Astrocyte of the spinal cord (primary cell): ENCODE results near the gene TYW1B.
"Not testable (repeated sequence)": the region's sequence is repeated elsewhere in the genome, so short reads cannot be mapped to it uniquely, and the experiment has no call there.

Source experiments
- DNase-seq: peaks from one replicate; pipeline ENCODE4 v3.0.0; 2011; ENCODE audit warnings: low read depth, low spot score
- H3K4me3 ChIP-seq: 2 replicates; pipeline ENCODE4 v1.5.1; 2011; ENCODE audit warnings: low read depth, mild to moderate bottlenecking, low read length, moderate library complexity
- in situ Hi-C: cut with HindIII; loops from 2 replicates; pipeline ENCODE4 v1.10.0; 2017; ENCODE audit warnings: low sequenced_read_pairs
- TF ChIP-seq, protein P1 (sequence below): IDR thresholded peaks from 2 replicates; pipeline ENCODE4 v1.5.1; 2012; ENCODE audit warnings: low read depth, mild to moderate bottlenecking, low read length, inconsistent platforms

TYW1B gene

DNA sequence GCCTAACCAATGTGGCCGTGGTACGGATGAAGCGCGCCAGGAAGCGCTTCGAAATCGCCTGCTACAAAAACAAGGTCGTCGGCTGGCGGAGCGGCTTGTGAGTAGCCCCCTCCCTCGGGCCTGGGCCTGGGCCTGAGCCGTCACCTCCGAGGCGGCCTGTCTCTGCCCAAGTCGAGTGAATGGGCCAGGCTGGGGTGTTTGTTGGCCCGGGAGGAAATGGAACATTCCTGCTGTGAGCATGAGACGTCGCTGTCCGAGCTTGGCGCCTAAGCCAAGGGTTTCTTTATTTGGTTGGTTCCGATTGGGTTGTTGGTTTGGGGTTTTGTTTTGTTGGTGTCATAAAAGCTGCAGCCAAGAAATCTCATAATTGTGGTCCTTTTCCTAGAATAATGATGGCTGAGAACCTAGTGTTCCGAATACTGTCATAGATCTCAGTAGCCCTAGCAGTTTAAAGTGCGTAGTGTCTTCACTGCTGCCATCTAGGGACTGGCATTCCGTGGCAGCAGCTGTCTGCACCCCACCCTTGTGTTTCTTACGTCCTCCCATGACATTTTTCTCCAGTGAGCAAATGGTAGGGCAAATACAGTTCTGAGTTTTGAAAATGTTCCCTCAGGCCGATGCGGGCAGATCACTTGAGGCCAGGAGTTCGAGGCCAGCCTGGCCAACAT is 1.8 kb upstream of the TYW1B start:
- in situ Hi-C loops = not testable (repeated sequence)
- TF ChIP-seq, protein P1, sequence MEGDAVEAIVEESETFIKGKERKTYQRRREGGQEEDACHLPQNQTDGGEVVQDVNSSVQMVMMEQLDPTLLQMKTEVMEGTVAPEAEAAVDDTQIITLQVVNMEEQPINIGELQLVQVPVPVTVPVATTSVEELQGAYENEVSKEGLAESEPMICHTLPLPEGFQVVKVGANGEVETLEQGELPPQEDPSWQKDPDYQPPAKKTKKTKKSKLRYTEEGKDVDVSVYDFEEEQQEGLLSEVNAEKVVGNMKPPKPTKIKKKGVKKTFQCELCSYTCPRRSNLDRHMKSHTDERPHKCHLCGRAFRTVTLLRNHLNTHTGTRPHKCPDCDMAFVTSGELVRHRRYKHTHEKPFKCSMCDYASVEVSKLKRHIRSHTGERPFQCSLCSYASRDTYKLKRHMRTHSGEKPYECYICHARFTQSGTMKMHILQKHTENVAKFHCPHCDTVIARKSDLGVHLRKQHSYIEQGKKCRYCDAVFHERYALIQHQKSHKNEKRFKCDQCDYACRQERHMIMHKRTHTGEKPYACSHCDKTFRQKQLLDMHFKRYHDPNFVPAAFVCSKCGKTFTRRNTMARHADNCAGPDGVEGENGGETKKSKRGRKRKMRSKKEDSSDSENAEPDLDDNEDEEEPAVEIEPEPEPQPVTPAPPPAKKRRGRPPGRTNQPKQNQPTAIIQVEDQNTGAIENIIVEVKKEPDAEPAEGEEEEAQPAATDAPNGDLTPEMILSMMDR = peak; percentile 42
- H3K4me3 ChIP-seq = peak overlapping the region; percentile 73
- peak; percentile 80 for DNase-seq

DNA sequence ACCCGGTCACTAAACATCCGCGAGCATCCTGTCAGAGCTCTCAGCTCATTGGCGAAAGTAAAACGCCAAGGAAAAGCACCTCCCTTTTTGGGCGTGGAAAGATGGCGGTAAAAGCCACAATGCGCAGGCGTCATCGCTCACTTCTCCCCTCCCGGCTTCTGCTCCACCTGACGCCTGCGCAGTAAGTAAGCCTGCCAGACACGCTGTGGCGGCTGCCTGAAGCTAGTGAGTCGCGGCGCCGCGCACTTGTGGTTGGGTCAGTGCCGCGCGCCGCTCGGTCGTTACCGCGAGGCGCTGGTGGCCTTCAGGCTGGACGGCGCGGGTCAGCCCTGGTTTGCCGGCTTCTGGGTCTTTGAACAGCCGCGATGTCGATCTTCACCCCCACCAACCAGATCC is 1.3 kb upstream of the TYW1B start:
- peak; percentile 99 for DNase-seq
- peak overlapping the region; percentile 73 for H3K4me3 ChIP-seq
- in situ Hi-C loops = not testable (repeated sequence)

DNA sequence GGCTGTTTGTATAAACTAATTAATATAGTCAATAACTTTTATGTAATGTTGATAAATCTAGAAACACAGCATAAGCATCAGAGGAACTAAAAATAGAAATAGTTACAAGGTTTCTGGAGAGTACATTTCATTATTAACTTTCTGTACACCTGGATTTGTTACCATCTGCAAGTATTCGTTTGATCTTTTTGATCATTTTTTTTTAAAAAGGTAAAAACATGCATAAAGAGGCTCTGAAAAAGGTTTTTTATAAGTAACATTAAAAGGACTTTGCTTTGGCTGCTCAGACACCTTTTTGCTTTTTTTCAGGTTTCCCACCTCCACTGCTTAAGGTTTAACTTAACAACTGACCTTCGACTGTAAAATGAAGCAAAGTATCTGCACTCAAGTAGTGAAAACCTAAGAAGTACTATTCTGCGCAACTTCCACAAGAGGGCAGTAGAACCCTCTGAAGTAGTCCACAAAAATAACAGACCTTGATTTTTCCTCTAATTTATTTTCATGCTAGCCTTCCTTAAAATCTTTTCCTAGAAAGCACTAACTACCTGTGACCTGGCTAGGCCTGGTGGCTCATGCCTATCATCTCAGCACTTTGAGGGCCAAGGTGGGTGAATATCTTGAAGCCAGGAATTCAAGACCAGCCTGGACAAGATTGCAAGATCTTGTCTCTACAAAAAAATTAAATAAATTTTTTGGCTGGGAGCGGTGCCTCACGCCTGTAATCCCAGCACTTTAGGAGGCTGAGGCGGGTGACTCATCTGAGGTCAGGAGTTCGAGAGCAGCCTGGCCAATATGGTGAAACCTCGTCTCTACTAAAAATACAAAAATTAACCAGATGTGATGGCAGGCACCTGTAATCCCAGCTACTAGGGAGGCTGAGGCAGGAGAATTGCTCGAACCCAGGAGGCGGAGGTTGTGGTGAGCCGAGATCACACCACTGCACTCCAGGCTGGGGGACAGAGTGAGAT is 4.0 kb downstream of the TYW1B start:
- in situ Hi-C loops, H3K4me3 ChIP-seq: not testable (repeated sequence)
- TF ChIP-seq, protein P1 = peak; percentile 12
- peak; percentile 38 for DNase-seq

DNA sequence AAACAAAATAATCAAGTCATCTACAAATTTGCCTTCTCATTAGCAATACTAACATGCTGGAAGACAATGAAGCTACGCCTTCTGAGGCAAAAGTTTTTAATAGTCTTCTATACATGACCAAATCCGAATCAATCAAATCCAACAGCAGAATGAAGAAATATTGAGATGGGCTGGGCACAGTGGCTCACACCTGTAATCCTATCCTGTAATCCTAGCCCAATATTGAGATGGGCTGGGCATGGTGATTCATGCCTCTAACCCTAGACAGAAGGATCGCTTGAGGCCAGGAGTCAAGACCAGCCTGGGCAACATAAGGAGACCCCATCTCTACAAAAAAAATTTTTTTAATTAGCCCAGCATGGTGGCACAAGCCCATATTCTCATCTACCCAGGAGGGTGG is 5.5 kb downstream of the TYW1B start:
- in situ Hi-C loops, DNase-seq, H3K4me3 ChIP-seq: not testable (repeated sequence)

DNA sequence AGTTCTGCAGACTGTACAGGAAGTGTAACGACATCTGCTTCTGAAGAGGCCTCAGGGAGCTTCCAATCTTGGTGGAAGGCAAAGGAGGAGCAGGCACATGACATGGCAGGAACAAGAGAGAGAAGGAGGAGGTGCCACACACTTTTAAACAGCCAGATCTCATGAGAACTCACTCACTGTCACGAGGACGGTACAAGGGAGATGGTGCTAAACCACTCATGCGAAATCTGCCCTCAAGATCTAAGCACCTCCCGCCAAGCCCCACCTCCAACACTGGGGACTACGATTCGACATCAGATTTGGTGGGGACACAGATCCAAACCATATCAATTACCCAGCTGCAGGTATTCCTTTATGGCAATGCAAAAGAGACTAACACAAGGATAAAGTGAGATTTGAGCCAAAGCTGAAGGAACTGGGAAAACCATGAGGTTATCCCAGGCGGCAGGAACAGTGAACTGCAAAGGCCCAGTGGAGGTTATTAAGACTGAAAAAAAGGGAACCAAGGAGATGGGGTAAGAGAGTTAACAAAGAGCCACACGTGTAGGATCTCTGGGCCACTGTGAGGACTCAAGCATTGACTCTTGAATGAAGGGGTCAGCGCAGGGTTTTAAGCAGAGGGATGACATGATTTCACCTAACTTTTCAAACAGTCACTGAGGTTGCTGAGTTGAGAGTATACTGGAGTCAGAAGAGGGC is 9.2 kb downstream of the TYW1B start:
- H3K4me3 ChIP-seq, in situ Hi-C loops, DNase-seq: not testable (repeated sequence)

DNA sequence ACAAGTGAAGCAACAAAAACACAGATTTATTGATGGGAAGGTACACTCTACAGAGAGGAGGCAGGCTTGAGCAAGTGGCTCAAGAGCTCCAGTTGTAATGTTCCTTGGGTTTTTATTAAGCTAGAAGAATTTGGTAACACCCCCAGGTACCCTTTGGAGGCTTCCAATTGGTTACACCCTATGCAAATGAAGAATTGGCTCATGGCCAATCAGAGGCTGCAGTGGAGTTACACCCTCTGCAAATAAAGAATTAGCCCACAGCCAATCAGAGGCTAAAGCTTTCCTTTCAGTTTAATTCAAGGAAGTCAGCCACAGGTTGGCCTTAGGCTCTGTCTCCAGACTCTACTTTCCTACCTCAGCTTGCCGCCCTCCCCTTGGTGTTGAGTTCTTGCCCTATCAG is 10.3 kb downstream of the TYW1B start:
- in situ Hi-C loops, DNase-seq, H3K4me3 ChIP-seq: not testable (repeated sequence)

DNA sequence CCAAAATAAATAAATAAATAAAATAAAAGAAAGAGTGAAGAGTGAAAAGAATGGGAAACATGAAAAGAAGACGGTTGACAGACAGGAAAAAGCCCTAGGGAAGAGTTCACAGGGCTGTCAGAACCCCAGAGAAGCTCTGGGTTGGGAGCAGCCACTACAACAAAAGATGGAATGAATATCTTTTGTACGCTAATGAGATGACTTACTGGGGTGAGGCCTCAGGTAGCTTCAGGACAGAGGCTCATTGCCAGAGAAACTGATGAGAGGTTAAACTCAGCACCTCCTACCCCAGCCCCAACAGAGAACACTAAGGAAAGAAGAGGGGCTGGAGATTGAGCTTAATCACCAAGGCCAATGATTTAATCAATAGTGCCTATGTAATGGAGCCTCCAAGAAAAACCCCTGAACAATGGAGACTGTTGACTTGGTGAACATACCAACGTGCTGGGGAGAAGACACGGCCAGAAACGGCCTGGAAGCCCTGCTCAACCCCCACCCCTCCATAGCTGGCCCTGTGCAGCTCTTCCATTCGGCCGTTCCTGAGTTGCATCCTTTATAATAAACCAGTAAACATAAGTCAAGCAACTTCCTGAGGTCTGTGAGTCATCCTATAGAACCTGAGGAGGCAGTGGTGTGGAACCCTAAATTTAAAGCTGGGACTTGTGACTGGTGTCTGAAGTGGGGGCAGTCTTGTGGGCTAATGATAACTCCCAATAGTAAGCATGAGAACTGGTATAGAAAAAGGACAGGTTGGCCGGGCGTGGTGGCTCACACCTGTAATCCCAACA is 11.4 kb downstream of the TYW1B start:
- DNase-seq, H3K4me3 ChIP-seq, in situ Hi-C loops: not testable (repeated sequence)

DNA sequence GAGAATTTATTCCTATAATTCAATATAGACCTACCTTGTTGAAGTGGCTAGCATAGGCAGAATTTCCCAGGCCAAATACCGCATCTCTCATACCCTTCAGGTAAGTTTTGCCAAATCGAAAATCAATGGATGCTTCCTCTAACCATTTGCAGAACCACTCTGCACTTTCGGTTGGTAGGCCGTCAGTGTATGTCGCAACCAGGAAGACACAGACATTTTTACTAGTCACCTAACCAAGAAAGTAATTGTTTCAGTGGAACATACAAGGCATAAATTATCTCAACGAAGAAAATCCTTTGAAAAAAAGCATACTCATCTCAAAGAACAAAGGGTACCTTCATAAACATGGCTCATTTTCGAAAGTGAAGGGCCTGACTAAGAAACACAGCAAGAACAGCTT is 17.6 kb downstream of the TYW1B start:
- H3K4me3 ChIP-seq, in situ Hi-C loops, DNase-seq: not testable (repeated sequence)

DNA sequence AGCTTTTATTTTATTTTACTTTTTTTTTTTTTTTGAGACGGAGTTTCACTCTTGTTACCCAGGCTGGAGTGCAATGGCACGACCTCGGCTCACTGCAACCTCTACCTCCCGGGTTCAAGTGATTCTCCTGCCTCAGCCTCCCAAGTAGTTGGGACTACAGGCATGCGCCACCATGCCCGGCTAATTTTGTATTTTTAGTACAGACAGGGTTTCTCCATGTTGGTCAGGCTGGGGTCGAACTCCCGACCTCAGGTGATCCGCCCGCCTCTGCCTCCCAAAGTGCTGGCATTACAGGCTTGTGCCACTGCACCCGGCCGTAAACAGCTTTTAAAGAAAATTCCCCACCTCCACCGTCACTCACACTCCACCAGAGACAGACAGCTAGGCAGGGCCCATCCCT is 19.5 kb downstream of the TYW1B start:
- DNase-seq, in situ Hi-C loops, H3K4me3 ChIP-seq: not testable (repeated sequence)

DNA sequence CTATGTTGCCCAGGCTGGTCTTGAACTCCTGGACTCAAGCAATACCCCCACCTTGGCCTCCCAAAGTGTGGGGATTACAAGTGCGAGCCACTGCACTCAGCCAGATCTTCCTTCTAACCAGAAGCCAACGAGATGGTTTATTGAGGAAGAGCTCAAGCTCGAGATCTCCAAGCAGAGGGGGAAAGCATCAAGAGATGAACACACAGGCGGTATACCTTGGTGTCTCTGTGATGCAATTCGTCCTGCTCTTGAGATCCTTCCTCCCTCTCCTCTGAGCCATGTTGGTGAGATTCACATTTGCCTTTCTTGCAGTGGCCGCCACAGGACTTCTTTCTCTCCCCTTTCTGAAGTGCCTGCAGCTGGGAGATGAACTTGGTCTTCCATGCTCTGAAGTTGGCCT is 21.1 kb downstream of the TYW1B start:
- H3K4me3 ChIP-seq, in situ Hi-C loops, DNase-seq: not testable (repeated sequence)
